Activated CD4-positive, alpha-beta T cell treated with anti-CD3 and anti-CD28 coated beads for 24 hours (primary cell): ENCODE measurements around the gene NEK11.
"Not testable (repeated sequence)": the region's sequence is repeated elsewhere in the genome, so short reads cannot be mapped to it uniquely, and the experiment has no call there.

Source experiments
- DNase-seq, 2 donors: peaks; one replicate each; pipeline ENCODE4 v3.0.0-alpha.2; 2020; ENCODE audit warnings: low read depth in 2 of 2

Gene NEK11

DNA sequence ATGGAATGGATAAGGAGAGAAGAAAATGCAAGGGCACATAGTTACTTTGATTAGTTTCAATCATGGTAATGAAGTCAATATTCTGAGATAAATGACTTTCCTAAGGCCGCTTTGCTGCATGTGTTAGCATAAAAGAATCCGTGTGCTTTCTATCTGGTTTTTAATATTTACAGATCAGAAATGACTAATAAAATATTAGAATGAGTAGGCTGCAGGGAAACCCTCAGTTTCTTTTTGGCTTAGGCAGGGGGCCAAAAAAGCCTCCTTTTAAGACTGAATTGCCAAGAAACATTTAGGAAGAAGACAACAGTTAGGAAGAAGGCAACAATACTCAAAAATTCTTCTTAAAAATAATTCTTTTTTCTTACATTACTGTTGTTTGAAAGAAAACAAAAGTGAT lies 11.6 kb downstream of the NEK11 start:
- DNase-seq = no peak

DNA sequence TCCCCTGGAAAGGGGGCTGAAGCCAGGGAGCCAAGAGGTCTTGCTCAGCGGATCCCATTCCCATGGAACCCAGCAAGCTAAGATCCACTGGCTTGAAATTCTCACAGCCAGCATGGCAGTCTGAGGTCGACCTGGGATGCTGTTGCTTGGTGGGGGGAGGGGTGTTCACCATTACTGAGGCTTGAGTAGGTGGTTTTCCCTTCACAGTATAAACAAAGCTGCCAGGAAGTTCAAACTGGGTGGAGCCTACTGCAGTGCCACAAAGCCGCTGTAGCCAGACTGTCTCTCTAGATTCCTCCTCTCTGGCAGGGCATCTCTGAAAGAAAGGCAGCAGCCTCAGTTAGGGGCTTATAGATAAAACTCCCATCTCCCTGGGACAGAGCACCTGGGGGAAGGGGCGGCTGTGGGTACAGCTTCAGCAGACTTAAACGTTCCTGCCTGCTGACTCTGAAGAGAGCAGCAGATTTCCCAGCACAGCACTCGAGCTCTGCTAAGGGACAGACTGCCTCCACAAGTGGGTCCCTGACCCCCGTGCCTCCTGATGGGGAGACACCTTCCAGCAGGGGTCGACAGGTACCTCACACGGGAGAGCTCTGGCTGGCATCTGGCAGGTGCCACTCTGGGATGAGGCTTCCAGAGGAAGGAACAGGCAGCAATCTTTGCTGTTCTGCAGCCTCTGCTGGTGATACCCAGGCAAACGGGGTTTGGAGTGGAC lies 15.8 kb downstream of the NEK11 start:
- DNase-seq = not testable (repeated sequence)

DNA sequence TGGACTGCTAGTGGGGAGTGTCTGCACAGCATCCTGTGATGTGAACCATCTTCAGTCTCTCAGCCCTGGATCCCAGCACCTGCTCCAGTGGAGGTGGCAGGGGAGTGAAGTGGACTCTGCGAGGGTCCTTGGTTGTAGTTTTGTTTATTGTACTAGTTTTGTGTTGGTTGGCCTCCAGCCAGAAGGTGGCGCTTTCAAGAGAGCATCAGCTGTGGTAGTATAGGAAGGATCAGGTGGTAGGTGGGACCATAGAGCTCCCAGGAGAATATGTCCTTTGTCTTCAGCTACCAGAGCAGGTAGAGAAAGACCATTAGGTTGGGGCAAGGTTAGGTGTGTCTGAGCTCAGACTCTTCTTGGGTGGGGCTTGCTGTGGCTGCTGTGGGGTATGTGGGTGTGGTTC lies 20.9 kb downstream of the NEK11 start:
- DNase-seq = no peak

DNA sequence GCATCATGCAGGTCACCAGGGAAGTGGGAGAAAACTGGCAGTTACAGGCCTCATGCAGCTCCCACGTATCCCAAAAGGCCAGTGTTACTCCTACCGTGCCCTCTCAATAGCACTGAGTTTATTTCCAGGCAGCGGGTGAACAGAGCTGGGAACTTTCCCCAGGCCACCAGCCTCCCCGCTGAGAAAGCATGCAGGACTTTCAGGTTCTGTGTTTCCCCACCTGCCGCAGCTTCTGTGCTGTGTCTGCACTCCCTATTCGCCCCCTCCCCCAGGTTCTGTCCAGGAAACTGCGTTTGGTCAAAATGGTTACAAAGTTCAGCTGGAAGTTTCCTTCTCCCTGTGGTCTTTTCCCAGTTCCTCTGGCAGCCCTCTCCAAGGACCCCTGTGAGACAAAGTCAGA lies 21.4 kb downstream of the NEK11 start:
- no peak for DNase-seq

DNA sequence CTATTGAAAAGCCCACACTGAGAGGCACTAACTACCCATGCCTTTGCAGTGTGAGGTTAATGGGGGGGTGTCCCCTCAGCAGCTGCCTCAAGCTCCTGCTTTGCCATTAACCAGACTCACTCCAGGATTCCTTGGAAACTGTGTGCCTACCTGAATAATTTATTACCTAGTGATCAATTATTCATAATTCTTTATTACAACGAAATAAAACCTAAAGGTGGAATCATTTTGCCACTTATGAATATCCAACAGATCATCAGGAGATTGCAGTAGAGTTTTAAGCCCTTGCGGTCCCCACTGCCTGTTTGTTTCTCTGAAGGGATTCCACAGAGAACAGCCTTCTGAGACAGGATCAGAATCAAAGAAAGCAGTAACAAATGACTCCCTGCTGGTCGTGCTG lies 23.3 kb downstream of the NEK11 start:
- no peak for DNase-seq

DNA sequence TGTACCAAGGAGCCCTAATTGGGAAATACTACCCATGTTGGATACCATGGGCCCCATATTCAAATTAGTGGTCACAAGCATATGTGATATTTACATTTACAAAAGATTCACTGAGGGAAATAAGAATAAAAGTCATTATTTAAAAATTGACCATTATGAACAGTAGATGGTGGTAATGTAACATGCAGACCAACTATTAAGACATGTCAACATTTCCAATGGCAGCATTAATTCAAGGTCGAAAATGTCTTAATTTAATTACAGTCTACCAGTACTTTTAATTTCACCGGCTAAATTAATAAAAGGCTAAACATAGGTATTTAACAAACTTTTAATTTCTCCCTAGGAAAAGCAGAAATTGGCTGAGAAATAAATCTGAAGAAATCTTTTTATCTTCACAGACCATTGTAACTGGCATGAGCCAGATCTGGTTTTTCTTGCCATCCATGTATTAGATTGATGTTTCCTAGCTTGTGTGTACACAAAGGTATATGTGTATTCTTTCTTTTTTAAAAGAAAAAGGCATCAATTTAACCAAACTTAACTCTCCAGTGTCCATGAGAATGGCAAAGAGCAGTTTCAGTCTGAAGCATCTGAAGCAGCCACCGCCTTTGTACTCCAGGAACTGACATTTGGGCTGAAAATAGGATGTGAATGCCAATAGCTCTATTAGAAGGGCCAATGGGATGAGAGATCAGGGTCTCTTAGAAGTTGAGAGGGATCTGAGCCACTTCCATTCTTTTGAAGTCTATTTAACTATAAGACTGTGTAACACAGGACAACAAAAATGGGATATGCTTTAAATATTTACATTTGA lies 26.6 kb downstream of the NEK11 start:
- no peak for DNase-seq

DNA sequence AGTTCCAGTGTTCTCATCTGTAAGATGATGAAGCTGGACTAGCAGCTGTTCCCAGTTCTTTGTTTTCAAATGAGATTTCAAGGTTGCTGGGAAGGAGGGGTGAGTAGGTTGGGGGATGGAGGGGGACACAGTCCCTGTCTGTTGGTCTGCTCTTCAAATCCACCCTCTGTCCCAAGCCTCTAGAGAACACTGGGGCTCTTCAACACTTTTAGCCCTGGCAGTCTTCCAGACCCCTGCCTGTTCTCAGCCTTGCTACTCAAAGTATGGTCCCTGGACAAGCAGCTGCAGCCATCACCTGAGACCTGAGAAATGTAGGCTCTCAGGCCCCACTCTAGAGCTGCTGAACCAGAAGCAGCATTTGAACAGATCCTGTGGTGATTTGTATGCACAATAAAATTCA lies 41.3 kb downstream of the NEK11 start:
- no peak for DNase-seq

DNA sequence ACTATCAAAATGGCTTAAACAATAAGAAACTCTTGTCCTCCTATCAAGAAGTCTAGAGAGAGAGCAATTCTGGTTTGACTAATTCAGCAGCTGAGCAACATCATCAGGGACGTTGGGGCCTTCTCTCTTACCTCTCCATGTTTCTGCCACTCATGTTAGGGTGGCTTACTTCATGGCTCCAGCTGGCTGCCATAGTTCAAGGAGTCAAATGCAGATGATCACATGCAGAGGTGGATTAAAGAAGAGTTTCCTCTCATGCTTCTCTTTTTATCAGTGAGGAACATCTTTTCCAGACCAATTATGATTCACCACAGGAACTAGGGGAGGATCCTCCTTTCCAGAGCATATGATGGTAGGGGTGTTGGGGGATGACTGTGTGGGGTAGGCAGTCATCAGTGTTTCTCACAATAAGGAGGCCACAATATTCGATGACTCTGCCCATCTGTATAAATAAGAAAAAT lies 45.5 kb downstream of the NEK11 start:
- no peak for DNase-seq

DNA sequence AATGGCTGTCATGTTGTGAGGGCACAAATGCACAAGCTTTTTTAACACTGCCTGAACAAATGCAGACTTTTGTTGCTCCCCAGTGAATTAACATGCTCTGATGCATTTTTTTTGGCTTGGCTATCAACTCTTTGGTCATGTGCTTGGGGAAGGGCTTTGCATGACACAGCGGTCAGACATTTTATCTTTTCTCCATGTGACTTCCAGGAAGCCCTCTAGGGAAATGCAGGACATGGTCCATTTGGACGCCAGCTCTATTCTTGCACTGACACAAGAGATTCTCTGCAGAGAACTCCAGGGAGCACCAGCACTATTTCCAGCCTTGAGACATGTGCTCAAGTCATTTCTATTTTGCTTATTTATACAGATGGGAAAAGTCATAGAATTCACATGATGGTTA lies 46.2 kb downstream of the NEK11 start:
- no peak for DNase-seq

DNA sequence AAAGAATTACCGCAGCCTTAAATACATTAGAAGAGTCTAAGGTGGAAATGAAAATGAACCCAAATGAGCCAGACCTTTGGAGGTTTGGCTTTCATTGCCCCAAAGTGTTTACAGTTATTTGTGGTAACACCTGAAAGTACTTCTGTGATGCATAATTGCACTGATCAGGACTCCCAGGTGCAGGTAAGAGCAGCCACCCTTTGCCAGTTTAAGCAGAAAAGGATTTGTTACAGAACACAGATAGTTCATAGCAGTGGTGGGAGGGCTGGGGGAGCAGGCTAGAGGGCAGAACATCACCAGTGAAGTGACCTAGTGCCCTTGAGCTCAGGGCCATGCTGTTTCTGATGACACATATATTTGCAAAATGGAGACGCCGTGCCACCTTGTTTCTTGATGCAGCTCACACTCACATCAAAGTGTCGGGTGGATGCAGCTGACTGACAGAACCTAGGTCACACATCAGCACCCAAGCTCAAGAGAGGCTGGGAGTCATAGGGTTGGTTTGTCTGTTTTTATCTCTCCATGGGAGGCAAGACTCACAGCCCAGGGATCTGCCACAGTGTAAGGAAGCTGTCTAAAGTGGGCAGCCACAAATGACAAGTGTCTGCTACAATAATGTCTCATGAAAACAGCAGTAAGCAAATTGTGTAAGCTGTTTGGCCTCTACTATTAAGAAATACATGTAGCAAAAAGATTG lies 49.1 kb downstream of the NEK11 start:
- DNase-seq = no peak

DNA sequence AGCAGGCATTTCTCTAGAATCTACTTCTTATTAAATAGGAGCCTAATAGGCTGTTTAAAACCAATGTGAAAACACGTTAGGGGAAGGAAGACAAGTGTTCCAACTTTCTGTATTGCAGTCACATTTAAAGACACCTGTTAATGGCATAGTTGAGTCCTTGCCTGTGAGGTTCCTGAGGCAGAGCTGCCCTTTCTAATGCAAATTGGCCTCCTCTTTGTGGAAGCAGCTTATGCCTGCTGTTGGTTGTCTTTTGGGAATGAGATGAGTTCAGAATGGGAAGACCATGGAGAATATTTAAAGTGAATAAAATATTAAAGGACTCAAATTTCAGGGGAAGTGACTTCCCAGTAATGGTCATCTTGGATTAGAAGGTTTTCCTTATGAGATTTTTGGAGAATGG lies 51.2 kb downstream of the NEK11 start:
- DNase-seq = no peak

DNA sequence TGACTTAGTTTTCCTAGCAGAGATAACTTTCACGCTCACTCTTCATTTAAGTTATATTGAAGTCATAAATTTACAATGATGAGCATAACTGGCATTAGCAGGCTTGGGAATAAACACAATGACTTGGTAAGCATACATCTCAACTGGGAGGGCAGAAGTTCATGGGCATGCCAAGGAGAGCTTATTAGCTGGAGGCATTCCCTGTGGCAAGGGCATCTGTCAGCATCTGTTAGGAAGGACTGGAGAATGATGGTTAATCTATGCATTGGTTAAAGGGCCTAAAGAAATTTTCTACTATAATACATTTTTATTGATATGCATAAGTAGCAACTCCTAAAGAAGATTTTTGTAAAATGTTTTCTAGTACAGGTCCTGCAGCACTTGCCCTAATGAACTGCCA lies 52.4 kb downstream of the NEK11 start:
- no peak for DNase-seq

DNA sequence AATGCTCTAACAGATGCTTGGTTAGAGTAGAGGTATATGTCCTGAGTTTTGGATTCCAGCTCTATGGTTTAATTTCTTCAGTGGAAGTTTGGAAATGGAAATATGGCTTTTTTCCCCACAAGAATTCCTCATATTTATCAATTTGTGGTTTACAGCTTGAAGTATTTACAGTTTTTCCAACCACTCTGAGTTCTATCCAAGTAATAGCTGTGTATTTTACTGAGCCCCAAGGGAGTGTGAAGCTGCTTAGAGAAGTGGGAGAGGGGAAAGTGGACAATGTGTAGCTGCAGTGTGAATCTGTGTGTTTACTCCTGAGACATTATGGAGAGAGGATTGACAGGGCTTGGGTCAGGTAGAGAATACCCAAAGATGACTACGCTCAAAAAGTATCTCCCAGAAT lies 54.5 kb downstream of the NEK11 start:
- DNase-seq = no peak

DNA sequence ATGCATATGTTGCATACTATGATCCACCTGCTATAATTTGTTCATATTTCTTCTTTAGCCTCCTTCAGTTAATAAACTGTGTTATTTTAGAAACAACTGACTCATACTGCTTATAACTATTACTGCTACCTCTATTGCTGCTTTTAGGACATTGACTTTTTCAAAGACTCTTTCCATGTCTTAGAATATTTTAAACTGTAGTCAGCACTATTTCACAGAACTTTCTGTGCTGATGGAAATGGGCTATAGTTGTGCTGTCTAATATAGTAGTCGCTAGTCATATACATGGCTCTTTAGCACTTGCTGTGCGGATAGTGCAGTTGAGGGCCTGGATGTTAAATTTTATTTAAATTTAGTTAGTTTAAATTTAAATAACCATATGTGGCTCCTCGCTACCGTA lies 55.6 kb downstream of the NEK11 start:
- DNase-seq = no peak

DNA sequence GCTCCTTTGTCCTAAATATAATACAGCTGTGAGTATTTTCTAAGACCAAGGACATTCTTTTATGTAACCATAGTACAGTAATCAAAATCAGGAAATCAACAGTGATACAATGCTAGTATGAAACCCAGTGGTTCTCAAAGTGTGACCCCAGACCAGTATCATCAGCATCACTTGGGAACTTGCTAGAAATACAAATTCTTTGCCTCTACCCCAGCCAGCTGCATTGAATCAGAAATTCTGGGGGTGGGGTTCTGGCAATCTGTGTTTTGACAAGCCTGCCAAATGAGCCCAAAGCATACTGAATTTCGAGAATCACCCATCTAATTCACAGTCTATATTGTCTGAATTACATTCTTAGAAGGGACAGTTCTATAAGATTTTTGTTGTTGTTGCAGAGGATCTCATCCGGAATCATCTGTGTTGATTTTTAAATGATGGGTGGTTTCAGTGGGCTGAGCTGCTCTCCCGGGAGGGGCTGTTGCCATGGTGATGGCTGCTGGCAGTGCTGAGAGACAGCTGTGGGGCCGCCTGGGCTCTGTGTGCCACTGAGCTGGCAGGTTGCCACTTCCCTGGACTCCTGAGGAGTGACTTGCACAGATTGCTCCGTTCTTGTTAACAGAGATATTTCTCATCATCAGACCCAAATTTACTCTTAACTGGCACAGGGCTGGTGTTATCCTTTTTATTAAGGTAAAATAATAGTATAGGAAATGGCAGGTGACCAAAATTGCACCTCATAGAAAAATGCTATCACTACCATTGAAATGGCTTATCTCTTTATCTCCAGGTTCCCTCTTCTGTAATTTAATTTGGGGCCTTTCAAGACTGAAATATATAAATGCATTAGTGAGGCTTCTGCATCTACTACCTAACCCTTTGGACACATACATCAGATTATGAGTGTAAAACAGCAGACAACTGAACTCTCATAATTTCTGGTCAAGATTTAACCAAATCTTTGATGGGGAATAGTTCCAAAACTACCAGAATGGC lies 56.5 kb downstream of the NEK11 start:
- DNase-seq = no peak

DNA sequence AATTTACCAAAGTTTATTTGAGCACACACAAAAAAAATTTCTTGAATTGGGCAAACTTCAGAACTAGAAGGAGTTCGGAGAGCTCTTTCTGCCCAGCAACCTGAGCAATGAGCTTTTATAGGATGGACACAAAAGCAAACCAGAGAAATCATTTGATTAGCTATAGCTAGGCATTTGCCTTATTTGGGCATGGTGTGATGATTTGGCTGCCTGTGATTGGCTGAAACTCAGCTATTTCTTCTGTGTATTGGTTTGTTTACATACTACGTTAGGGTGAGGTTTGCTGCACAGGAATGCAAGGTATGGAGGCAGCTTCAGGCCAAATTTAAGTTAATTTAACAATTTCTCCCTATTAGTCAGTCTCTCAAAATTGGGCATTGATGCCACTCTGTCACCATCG lies 65.1 kb downstream of the NEK11 start:
- DNase-seq = no peak

DNA sequence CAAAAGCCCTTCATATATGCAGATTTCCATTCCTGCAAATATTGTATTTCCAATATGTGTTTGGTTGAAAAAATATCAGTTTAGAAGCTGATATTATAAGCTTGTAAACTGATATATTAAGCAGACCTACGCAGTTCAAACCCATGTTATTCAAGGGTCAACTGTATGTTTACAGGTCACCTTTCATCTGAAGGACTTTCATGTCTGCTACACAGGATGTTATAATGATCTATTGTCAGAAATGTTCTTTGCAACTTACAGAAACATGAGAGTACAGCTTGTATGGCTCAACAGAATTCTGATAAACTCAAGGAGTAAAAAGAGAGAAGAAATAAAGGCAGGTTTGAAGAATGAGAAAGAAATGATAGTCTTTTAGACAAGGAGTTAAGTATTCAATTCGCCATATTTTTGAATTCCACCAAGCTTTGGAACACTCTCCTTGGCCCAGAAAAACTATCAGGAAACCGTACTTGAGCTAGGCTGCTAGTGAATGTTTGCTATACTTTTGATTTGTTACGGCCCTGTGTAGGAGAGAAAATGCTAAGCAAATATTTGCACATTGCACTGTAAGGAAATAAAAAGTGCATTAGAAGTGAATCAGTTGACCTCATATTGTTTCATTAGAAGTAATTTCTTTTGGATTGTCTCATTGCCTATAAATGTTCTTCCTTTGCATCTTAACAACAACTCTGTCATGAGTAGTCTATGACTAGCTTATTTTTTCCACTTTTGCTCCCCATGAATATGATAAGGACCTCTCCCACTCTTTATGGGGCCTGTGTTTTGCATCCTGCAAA lies 81.2 kb downstream of the NEK11 start:
- no peak for DNase-seq

DNA sequence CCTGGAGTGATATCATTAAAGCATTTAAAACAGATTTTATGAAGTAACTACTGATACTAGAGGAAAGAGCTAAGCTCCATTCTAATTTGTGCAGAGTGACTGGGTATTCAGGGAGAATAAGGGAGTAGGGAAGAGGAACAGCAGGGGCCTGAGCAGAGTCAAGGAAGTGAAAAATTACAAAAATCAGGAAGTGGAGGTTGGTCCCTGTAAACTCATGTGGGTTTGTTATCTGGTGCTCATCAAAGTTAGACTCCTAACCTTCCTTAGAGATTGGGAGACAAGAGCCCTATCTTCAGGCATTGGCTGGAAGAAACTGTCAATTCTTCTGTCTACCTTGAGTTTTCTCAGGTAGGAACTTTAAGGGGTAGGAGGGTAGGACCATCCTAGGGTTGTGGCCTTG lies 82.5 kb downstream of the NEK11 start:
- DNase-seq = no peak

DNA sequence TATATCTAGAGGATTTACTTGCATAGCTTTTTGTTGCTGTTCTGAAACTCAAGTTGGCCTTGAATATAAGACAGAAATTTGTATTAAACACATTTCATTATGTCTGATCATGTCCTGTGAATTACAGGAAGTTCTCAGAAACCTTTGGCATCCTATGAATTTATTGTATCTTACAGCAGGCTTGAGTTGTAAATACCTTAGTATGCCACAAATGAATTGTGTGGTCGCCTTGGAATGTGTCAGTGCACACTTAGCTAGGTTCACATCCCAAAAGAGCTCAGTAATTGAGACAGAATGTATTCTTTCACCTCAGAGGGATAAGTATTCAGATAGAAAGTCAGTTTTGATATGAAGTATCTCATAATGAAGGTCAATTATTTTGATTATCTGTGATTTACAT lies 83.4 kb downstream of the NEK11 start:
- no peak for DNase-seq

DNA sequence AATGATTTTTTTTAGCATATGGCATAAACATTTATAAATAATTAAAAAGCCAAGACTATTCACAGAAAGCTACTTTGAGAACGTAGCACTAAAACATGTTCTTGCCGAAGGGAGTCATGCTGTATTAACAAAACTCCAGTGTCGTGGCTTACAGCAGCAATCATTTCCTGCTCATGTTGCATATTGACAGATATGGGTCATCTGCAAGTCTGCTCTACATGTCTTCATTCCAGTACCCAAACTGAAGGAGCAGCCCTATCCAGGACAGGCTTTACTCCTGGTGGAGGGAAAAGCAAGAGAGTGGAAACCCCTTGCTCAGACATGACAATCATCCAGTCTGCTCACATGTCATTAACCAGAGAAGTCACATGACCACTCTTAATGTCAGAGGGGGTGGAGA lies 87.6 kb downstream of the NEK11 start:
- DNase-seq = no peak

DNA sequence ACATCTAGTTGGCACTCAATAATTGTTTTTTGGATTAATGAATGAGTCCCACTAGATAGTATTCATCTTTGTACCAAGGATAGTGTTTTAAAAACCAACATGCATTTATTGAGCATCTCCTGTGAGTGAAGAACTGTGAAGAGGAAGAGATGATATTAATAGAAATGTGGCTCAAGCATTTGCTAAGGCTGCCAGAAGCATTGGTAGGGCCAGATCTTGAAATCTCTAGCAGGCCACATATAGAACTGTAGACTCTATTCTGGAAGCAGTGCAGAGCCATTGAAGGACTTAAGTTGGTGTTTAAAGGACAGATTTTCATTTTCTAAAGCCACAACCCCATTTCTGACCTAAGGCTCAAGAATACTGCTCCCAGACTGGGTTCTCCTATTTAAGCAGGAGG lies 99.0 kb downstream of the NEK11 start:
- no peak for DNase-seq
